ENCODE data around the gene CBX5. TPM values are rescaled to one million over a fixed set of nuclear protein-coding genes. Genes with fewer than 3 reads are reported as not detected.

The CBX5 gene
- total RNA-seq, 2 donors from 2014 or later, result 230 to 341 TPM

DNA sequence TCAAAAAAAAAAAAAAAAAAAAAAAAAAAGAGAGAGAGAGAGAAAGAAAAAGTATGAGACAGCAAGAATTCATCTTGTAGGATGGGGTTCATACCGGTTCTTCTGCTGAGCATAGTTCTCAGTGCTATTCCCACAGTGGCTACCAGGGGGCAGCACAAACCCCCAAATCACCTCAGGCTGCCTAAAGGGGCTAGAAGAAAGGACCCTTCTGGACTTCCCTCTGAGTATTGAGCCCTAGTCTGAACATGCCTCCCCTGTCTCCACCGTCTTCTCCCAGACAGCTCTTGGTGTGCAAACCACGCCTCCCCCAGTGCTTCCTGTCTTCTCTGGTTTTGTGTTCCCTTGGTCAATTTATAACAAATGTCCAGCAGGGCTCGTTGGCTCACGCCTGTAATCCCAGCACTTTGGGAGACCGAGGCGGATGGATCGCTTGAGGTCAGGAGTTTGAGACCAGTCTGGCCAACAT is 59.8 kb downstream of the CBX5 start:
- Histone ChIP-seq H3K4me3 (ENCODE audit: low read length) (no peak overlapping the region), H3K9ac (ENCODE audit: extremely low read depth, low read length, poor library complexity, severe bottlenecking) (no peak overlapping the region), H3K27ac (ENCODE audit: low read depth, low read length) (no peak overlapping the region), H3K4me1 (ENCODE audit: control insufficient read depth, insufficient read depth, low read length) (no peaks in the 10 kb centered on the region), H3K27me3 (ENCODE audit: control insufficient read depth, insufficient read depth, low read length, poor library complexity, severe bottlenecking) (peaks cover 41% of the 10 kb centered on the region), H3K9me3 (ENCODE audit: control insufficient read depth, low read length) (no peaks in the 10 kb centered on the region), H3K36me3 (ENCODE audit: control insufficient read depth, insufficient read depth, low read length) (no peaks in the 10 kb centered on the region)
- no peaks in the 10 kb centered on the region for H3K9me3 Mint-ChIP-seq
- peaks cover 43% of the 10 kb centered on the region for H3K27me3 Mint-ChIP-seq (ENCODE audit: insufficient read depth)
- peak; percentile 96 for DNase-seq
- H3K36me3 Mint-ChIP-seq (ENCODE audit: low read depth), result no peaks in the 10 kb centered on the region
- H3K4me3 Mint-ChIP-seq, result no peak overlapping the region
- TF ChIP-seq CTCF (conservative IDR thresholded peaks at IDR 0.05), result peak; percentile 87
- 66 to 71% methylated on average over 7 to 8 of the region's 8 CpGs for WGBS, 2 experiments (ENCODE audit: insufficient coverage in 1 of 2, insufficient read length in 1 of 2)
- H3K4me1 Mint-ChIP-seq, result peaks cover 18% of the 10 kb centered on the region
- no peak overlapping the region for H3K27ac Mint-ChIP-seq

DNA sequence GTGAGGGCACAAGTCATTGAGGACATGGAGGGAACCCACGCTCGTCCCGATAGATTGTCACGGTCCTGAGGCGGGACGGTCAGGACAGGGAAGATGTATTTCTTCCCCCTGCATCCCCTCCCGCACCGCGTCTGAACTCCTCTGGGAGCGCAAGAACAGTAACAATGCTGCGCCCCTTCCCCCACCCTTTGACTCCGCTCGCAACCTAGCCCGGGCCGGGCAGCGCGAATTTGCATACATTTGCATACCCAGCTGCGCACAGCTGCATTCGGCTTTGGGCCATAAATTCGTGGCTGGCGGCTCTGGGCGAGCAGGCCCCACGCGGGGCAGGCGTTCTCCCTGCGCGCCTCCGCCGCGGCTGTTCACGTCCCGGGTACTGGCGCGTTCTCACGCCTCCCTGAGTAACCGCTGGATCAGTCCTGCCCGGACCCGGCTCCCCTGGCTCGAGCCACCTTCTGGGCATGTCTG is 62.1 kb downstream of the CBX5 start:
- H3K9me3 ChIP-seq (ENCODE audit: control insufficient read depth, low read length), result no peaks in the 10 kb centered on the region
- peak overlapping the region; percentile 49 for H3K4me3 Mint-ChIP-seq
- no peaks in the 10 kb centered on the region for H3K36me3 ChIP-seq (ENCODE audit: control insufficient read depth, insufficient read depth, low read length)
- peaks cover 18% of the 10 kb centered on the region for H3K4me1 Mint-ChIP-seq
- H3K27me3 ChIP-seq (ENCODE audit: control insufficient read depth, insufficient read depth, low read length, poor library complexity, severe bottlenecking), result peaks cover 52% of the 10 kb centered on the region
- H3K27me3 Mint-ChIP-seq (ENCODE audit: insufficient read depth), result peaks cover 58% of the 10 kb centered on the region
- H3K4me1 ChIP-seq (ENCODE audit: control insufficient read depth, insufficient read depth, low read length), result no peaks in the 10 kb centered on the region
- no peaks in the 10 kb centered on the region for H3K9me3 Mint-ChIP-seq
- H3K27ac ChIP-seq (ENCODE audit: low read depth, low read length), result no peak overlapping the region
- H3K4me3 ChIP-seq (ENCODE audit: low read length), result peak overlapping the region; percentile 81
- H3K27ac Mint-ChIP-seq, result no peak overlapping the region
- no peaks in the 10 kb centered on the region for H3K36me3 Mint-ChIP-seq (ENCODE audit: low read depth)
- DNase-seq, result peak; percentile 94
- no peak for TF ChIP-seq CTCF (conservative IDR thresholded peaks at IDR 0.05)
- WGBS, 2 experiments (ENCODE audit: insufficient coverage in 1 of 2, insufficient read length in 1 of 2), result 7 to 14% methylated on average over 24 to 39 of the region's 39 CpGs
- peak overlapping the region; percentile 6 for H3K9ac ChIP-seq (ENCODE audit: extremely low read depth, low read length, poor library complexity, severe bottlenecking)

DNA sequence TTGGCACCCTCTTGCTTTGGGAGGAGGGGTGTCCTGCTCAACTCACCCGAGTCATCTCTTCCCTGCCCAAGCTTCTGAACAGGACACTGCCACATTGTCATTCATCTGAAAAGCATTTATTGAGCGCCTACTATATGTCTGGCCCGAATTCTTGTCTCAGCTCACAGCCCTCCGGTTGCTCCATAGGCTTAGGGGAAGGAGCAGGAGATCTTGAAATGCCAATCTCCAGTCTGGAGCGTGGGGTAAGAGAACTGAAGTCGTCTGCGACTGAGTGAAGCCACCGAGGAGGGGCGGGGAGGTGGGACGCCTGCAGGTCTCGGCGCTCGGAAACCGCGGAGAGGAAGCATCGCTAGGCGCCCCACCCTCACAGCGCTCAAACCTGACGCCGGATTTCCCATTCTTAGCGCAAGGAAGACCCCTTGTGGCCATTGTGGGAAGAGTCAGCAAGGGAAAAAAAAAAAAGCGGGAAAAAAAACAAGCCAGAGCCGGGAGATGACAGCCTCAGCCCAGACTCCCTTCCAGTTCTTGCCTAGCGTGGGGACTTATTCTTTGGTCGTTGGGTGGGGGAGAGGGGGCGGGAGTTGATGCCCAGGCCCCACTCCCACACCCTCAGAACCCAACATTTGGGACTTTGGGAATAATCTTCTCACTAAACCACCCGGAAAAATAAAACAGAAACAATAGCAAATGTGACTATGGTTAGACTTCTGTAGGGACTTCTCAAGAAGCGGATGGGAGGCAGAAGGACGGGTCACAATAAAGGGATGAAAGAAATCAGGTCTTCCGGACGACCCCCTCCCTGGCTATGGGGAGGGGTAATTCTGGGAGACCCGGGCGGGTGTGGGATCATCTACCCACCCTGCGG is 62.9 kb downstream of the CBX5 start:
- peaks cover 59% of the 10 kb centered on the region for H3K27me3 ChIP-seq (ENCODE audit: control insufficient read depth, insufficient read depth, low read length, poor library complexity, severe bottlenecking)
- H3K4me3 Mint-ChIP-seq, result peak overlapping the region; percentile 49
- TF ChIP-seq CTCF (conservative IDR thresholded peaks at IDR 0.05), result peak; percentile 82
- H3K9me3 Mint-ChIP-seq, result no peaks in the 10 kb centered on the region
- no peaks in the 10 kb centered on the region for H3K9me3 ChIP-seq (ENCODE audit: control insufficient read depth, low read length)
- peak overlapping the region; percentile 6 for H3K9ac ChIP-seq (ENCODE audit: extremely low read depth, low read length, poor library complexity, severe bottlenecking)
- 3 to 5% methylated on average over 22 to 31 of the region's 34 CpGs for WGBS, 2 experiments (ENCODE audit: insufficient coverage in 1 of 2, insufficient read length in 1 of 2)
- peak; percentile 96 for DNase-seq
- no peaks in the 10 kb centered on the region for H3K4me1 ChIP-seq (ENCODE audit: control insufficient read depth, insufficient read depth, low read length)
- H3K36me3 Mint-ChIP-seq (ENCODE audit: low read depth), result no peaks in the 10 kb centered on the region
- H3K27me3 Mint-ChIP-seq (ENCODE audit: insufficient read depth), result peaks cover 66% of the 10 kb centered on the region
- no peak overlapping the region for H3K27ac Mint-ChIP-seq
- H3K36me3 ChIP-seq (ENCODE audit: control insufficient read depth, insufficient read depth, low read length), result no peaks in the 10 kb centered on the region
- H3K4me3 ChIP-seq (ENCODE audit: low read length), result peak overlapping the region; percentile 81
- H3K4me1 Mint-ChIP-seq, result peaks cover 18% of the 10 kb centered on the region
- H3K27ac ChIP-seq (ENCODE audit: low read depth, low read length), result no peak overlapping the region
